Left renal pelvis (tissue), 4 donors: ENCODE data around the gene KIRREL1. TPM values are rescaled to one million over a fixed set of nuclear protein-coding genes. Genes with fewer than 3 reads are reported as not detected.
"Not testable (repeated sequence)": the region's sequence is repeated elsewhere in the genome, so short reads cannot be mapped to it uniquely, and the experiment has no call there.

Experiments used
- DNase-seq, 4 donors: peaks; one replicate each; pipeline ENCODE4 v3.0.0-alpha.2; 2013; ENCODE audit warnings: low read depth in 4 of 4, low spot score in 3 of 4
- polyA plus RNA-seq, 4 donors: library from polyadenylated mRNA; unstranded; fragments of 120-200 nt; gene quantifications; one replicate each; pipeline ENCODE4 v1.2.1, GENCODE V29; 2013; ENCODE audit not compliant: insufficient read length in 4 of 4

The KIRREL1 gene
- polyA plus RNA-seq, 4 donors = 144 to 175 (median 169) TPM

GRCh38 chr1:158124999-158125398 is 131.6 kb downstream of the KIRREL1 start:
- peak; percentile 84 to 91 (median 87) for DNase-seq

- DNase-seq = no peak
Measured at GRCh38 chr1:158126425-158126824, 133.0 kb downstream of the KIRREL1 start.

GRCh38 chr1:158128531-158128930 is 135.1 kb downstream of the KIRREL1 start:
- DNase-seq = not testable (repeated sequence)

DNA sequence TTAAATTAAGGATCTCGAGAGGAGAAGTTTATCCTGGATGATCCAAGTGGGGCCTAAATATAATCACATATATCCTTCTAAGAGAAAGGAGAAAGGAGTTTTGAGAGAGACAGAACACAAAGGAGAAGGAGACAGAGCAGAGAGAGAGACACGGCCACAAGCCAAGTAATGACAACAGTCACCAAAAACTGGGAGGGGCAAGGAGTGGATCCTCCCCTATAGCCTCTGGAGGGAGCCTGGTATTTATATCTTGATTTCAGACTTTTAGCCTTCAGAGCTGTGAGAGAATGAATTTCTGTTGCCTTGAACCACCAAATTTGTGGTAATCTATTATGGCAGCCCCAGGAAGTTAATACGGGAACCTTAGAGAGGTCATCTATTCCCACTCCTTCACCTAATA is 137.8 kb downstream of the KIRREL1 start:
- DNase-seq = no peak

GRCh38 chr1:158140764-158141192 is 147.3 kb downstream of the KIRREL1 start:
- no peak for DNase-seq

GRCh38 chr1:158145173-158145719 is 151.8 kb downstream of the KIRREL1 start:
- no peak for DNase-seq

DNA sequence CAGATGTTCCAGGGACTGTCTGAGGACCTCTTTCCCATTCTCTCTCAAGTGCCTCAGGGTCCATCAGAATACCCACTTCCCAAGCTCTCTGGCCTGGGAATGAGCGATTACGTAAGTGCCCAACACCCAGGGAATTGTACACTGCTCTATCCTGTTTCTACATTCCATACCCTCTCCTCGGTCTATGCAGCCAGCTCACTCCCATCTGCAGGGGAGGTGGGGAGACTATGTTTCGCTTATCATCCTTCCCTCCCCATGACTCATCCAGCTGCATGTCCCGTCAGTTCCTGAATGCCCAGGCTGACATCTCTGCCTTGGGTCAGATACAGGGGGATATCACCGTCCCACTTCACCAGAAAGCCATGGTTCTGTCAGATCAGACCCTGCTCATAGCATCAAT is 152.7 kb downstream of the KIRREL1 start:
- DNase-seq = no peak

- no peak for DNase-seq
Measured at GRCh38 chr1:158146739-158147138, 153.3 kb downstream of the KIRREL1 start.

- no peak for DNase-seq
Measured at GRCh38 chr1:158147401-158147800, 154.0 kb downstream of the KIRREL1 start.

- DNase-seq = no peak
Measured at GRCh38 chr1:158147869-158148268, 154.4 kb downstream of the KIRREL1 start.

DNA sequence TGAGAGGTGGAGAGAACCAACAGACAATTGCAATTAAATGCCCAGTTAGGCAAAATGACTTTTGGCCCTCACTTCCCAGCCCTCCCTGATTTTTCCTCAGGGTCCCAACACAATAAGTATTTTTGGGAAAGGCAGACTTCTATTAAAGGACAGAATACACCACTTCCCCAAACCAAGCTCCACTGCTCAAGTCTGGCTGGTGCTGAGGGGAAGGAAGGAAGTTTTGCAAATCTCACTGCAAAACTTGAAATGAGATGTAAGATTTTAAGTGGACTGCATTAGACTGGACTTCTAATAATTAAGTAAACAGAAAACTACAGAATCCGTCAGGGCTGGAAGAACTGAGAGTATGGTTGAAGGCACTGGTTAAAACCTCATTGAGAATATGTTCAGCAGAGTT is 155.0 kb downstream of the KIRREL1 start:
- DNase-seq = no peak

- DNase-seq = no peak
Measured at GRCh38 chr1:158149175-158149574, 155.7 kb downstream of the KIRREL1 start.

Other genes starting within 250 kb of the KIRREL1 start
- under 1 TPM in 1 of 4 donors, not detected in 3; 0.18 TPM for gene FCRL2, start 216.5 kb upstream of the KIRREL1 start, polyA plus RNA-seq
- under 1 TPM in 1 of 4 donors, not detected in 3; 0.74 TPM for gene FCRL1, start 173.5 kb upstream of the KIRREL1 start, polyA plus RNA-seq
- under 1 TPM in 1 of 4 donors, not detected in 3; 0.41 TPM for gene CD5L, start 151.8 kb upstream of the KIRREL1 start, polyA plus RNA-seq
- 10 to 100 TPM in 1 of 4 donors, 1 to 10 TPM in 3; 6.3 to 10.2 (median 7.4) TPM for gene CD1D, start 187.2 kb downstream of the KIRREL1 start, polyA plus RNA-seq